Superior temporal gyrus (tissue), 1 donor: ENCODE results near the gene MOGAT1.
"Not testable (repeated sequence)": the region's sequence is repeated elsewhere in the genome, so short reads cannot be mapped to it uniquely, and the experiment has no call there.

Experiments
- DNase-seq: peaks from one replicate; pipeline ENCODE4 v3.0.0-alpha.2; 2016; ENCODE audit errors: extremely low spot score

Gene MOGAT1

GRCh38 chr2:222743251-222743812, 71.9 kb downstream of the MOGAT1 start:
- no peak for DNase-seq

GRCh38 chr2:222745836-222746559, 74.5 kb downstream of the MOGAT1 start:
- no peak for DNase-seq

DNA sequence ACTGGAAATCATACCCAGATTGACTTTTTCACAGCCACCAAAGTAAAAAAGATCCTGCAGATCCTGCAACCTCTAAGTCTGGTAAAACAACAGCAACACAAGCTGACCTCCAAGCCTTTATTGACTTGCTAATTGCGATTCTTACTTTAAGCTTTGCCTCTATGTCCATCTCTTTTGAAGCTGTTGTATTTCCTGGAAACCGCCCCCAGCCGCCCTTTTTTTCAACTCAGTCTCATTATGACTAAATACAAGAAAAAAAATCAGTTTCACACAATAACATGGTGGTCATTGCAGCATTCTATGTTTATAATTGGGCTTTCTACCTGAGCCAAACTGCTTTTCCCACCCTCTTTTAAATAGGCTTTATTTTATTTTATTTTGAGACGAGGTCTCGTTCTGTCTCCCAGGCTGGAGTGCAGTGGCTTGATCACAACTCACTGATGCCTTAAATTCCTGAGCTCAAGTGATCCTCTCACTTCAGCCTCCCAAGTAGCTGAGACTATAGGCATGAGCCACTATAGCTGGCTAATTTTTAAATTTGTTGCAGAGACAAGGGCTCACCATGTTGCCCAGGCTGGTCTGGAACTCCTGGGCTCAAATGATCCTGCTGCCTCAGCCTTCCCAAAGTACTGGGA, 76.2 kb downstream of the MOGAT1 start:
- no peak for DNase-seq

DNA sequence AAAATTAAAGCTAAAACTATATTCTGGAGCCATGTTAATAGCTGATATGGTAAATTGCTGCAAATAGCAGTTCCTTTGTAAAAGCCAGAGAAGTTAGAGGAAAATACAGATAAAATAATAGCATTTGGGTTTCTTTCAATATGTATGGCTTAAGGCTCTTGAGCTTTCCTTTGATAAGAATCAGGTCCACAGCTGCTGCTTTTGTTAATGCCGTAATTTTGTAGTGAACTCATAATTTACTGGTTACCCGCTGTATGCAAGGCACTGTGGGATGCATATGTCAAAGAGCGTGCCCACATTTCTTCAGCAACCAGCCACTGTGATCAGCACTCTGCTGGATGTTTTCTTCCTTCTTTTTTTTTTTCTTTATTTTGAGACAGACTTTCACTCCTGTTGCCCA, 79.1 kb downstream of the MOGAT1 start:
- DNase-seq, result no peak

DNA sequence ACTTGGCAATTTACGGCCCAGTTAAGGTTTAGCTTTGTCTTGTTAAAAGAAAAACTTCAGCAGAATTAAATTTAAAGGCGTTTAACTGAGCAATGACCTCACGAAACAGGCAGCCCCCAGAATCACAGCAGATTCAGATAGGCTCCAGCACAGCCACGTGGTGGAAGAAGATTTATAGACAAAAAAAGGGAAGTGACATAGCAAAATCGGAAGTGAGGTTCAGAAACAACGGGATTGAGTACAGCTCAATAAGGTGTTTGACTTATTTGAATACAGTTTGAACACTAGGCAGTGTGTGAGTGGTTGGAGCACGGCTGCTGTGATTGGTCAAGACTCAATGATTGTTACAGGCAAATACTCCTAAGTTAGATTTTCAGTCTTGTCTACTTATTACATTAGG, 79.8 kb downstream of the MOGAT1 start:
- no peak for DNase-seq

- no peak for DNase-seq
Observed at GRCh38 chr2:222751821-222752719, 80.6 kb downstream of the MOGAT1 start.

DNA sequence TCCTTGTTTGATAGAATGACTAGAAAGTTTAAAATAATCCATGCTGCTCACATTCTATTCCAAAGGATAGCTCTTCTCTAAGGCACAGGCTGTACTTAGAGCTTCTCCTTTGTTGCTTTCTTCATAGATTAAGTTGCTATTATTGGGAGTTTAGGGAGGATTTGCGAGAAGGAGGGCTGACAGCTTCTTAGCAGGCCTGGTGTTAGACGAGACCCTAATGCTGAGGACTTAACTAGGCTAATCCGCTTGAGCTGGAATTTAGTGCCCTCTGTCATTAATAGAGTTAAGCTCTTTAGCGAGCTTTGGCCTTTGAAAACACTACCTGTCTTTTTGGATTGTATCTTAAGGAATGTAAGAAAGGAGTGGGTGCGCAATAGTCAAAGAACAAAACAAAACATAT, 81.3 kb downstream of the MOGAT1 start:
- no peak for DNase-seq

DNA sequence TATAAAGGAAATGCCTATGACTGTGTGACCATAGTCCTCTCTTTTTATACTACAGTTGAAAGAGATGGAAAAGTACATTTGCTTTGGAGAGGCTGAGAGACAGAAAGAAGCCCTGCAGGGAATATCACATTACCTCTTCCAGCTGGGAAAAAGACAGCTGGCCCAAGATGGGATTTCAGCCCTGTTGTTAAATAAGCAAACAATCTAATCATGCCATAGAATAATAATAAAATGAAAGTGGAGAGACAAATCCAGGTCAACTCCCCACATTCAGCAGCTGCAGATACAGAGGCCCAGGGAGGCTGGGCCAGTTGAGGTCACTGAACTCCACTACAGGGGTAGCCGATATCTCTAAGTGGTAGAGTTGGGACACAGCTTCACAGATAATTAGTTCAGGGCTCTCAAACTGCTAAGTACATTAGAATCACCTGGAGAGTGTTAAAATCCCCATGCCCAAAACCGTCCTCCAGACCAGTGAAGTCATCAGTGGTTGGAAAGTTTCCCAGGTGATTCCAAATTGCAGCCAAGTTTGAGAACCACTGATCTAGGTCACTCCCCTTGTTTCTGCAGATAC, 81.9 kb downstream of the MOGAT1 start:
- DNase-seq, result no peak

DNA sequence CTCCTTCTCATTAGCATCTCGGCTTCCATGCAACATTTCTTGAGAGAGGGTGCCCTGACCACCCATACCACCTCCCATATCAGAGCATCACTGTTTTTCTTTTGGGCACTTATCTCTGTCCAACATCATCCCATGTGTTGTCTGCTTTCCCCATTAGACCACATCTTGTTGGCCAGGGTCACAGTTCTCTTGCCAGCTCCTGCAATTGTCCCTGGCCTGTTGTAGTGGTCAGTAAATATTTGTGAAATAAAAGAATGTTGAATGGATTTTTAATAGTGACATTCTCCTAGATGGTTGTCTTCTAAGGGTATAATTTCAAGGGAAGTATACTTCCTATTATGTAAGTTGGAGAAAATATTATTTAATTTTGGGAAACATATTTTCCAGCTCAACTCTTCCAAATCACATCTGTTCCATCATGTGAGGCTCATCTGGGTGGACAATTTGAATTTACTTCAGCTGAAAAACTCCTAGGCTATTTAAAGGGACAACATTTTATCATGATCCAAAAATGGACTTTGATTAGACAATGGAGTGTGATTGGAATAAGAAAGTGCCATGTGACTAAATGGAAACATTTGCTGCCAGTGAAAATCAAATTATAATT, 83.0 kb downstream of the MOGAT1 start:
- no peak for DNase-seq

DNA sequence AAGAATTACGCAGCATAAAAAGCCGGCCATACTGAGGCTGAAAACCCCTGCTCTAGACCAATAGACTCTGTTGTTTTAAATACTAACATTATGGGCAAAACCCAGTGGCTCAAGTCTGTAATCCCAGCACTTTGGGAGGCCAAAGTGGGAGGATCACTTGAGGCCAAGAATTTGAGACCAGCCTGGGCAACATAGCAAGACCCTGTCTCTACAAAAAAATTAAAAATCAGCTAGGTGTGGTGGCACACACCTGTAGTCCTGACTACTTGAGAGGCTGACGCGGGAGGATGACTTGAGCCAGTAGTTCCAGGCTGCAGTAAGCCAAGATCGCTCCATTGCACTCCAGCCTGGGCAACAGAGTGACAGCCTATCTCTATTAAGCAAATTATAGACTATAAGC, 84.1 kb downstream of the MOGAT1 start:
- not testable (repeated sequence) for DNase-seq

DNA sequence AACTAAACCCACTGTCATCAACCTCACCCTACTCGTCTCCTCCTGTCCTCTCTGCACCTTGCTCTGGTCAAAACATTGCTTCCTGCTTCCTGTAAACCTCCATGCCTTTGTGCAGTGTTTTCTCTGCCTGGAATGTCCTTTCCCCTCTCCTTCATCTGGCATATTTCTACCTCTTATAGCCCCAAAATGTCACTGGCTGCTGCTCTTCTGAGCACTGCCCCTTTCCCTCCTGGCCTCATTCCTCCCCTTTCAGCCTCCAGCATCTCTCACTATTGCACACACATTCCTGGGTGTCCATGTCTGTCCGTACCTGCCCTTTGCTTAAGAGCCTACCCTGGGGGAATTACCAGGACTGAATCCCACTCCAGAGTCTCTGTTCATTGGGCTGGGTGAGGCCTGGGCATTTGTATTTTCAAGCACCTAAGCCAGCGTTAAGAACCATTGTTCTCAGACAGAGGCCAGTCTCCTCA, 84.9 kb downstream of the MOGAT1 start:
- DNase-seq, result no peak

DNA sequence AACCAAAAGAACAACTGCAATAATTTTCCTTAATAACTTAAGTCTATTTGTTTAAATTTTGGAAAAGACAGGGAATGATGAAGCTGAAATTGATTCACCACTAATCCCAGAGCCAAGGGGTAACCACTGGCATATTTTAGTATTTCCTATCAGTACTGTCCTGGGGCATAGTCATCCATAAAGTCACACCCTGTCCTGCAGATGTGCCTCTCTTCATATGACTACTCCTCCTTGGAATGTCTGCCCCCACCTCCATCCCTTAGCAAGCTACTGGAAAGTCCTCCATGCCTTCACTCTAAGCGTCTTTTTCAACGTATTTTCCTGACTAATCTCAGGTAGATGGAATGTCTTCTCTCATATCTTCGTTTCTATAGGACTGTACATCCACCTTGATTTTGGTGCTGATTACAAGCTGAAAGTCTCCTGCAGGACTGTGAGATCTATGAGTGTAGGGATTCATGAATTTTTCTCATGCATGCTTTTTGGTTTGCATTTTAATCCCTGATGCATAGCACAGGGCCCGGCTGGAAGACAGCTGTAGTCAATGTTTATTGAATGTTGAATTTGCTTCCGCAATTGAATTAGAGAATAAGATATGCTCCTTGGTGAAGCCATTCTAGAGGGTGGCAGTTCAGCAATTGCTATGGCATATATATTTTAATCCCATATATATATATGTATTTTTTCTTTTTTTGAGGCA, 85.6 kb downstream of the MOGAT1 start:
- no peak for DNase-seq
